SK-N-SH treated with all-trans-retinoic acid at 6 μM for 48 hours (cell line): ENCODE results near the gene SLC1A4.

Experiments used
- ATAC-seq: fragments of 200-7000 bp; cut with Tn5 transposase; 3 replicates; pipeline ENCODE4 v1.9.1; 2020; ENCODE audit warnings: mild to moderate bottlenecking, moderate library complexity
- ARNTL ChIP-seq: fragments of 450-650 bp; formaldehyde crosslinking; IDR thresholded peaks from 2 replicates; pipeline ENCODE4 v1.5.0; 2020; ENCODE audit warnings: low read depth, mild to moderate bottlenecking, moderate library complexity, borderline replicate concordance
- BACH2 ChIP-seq: fragments of 250-450 bp; sonication (Bioruptor Pico); IDR thresholded peaks from 2 replicates; pipeline ENCODE4 v1.9.0; 2021; ENCODE audit warnings: mild to moderate bottlenecking, borderline replicate concordance
- CREB5 ChIP-seq: fragments of 250-450 bp; sonication (Bioruptor Pico); IDR thresholded peaks from 2 replicates; pipeline ENCODE4 v1.5.1; 2020; ENCODE audit warnings: low read depth, mild to moderate bottlenecking, moderate library complexity
- CSDC2 ChIP-seq: fragments of 250-450 bp; sonication (Bioruptor Pico); IDR thresholded peaks from 2 replicates; pipeline ENCODE4 v1.5.0; 2020; ENCODE audit warnings: mild to moderate bottlenecking, moderate library complexity
- CSRNP3 ChIP-seq: fragments of 250-450 bp; sonication (Bioruptor Pico); IDR thresholded peaks from 2 replicates; pipeline ENCODE4 v1.5.1; 2021; ENCODE audit warnings: mild to moderate bottlenecking, moderate library complexity
- ESRRG ChIP-seq: fragments of 250-450 bp; sonication (Bioruptor Pico); IDR thresholded peaks from 2 replicates; pipeline ENCODE4 v1.6.1; 2021; ENCODE audit warnings: mild to moderate bottlenecking
- GLIS3 ChIP-seq: fragments of 250-450 bp; sonication (Bioruptor Pico); IDR thresholded peaks from 2 replicates; pipeline ENCODE4 v1.5.0; 2020; ENCODE audit warnings: mild to moderate bottlenecking, moderate library complexity
- OSR1 ChIP-seq: fragments of 250-450 bp; sonication (Bioruptor Pico); IDR thresholded peaks from 2 replicates; pipeline ENCODE4 v1.8.0; 2022; ENCODE audit warnings: moderate library complexity, mild to moderate bottlenecking, inconsistent platforms
- PATZ1 ChIP-seq: fragments of 250-450 bp; sonication (Bioruptor Pico); IDR thresholded peaks from 2 replicates; pipeline ENCODE4 v1.8.0; 2020; ENCODE audit warnings: mild to moderate bottlenecking, moderate library complexity, borderline replicate concordance
- PPARA ChIP-seq: fragments of 250-450 bp; sonication (Bioruptor Pico); IDR thresholded peaks from 2 replicates; pipeline ENCODE4 v1.5.0; 2020; ENCODE audit warnings: mild to moderate bottlenecking, borderline replicate concordance
- RARB ChIP-seq: fragments of 250-450 bp; sonication (Bioruptor Pico); IDR thresholded peaks from 2 replicates; pipeline ENCODE4 v1.8.0; 2021; ENCODE audit warnings: mild to moderate bottlenecking, moderate library complexity
- SNAI2 ChIP-seq: fragments of 250-450 bp; sonication (Bioruptor Pico); IDR thresholded peaks from 2 replicates; pipeline ENCODE4 v1.5.0; 2020; ENCODE audit warnings: mild to moderate bottlenecking, moderate library complexity
- TCF4 ChIP-seq: fragments of 250-450 bp; sonication (Bioruptor Pico); IDR thresholded peaks from 2 replicates; pipeline ENCODE4 v1.8.0; 2021; ENCODE audit warnings: mild to moderate bottlenecking, moderate library complexity, borderline replicate concordance
- TOX ChIP-seq: fragments of 250-450 bp; sonication (Bioruptor Pico); IDR thresholded peaks from 2 replicates; pipeline ENCODE4 v1.8.0; 2021; ENCODE audit warnings: mild to moderate bottlenecking, moderate library complexity, borderline replicate concordance
- TSHZ2 ChIP-seq: fragments of 250-450 bp; sonication (Bioruptor Pico); IDR thresholded peaks from 2 replicates; pipeline ENCODE4 v1.5.0; 2020; ENCODE audit warnings: mild to moderate bottlenecking, moderate library complexity
- ZC3H10 ChIP-seq: fragments of 250-450 bp; sonication (Bioruptor Pico); IDR thresholded peaks from 2 replicates; pipeline ENCODE4 v1.5.1; 2021; ENCODE audit warnings: mild to moderate bottlenecking, moderate library complexity
- ZFP3 ChIP-seq: fragments of 250-450 bp; sonication (Bioruptor Pico); IDR thresholded peaks from 2 replicates; pipeline ENCODE4 v1.5.0; 2020; ENCODE audit warnings: mild to moderate bottlenecking, moderate library complexity
- ZFP30 ChIP-seq: fragments of 450-650 bp; formaldehyde crosslinking; IDR thresholded peaks from 2 replicates; pipeline ENCODE4 v1.5.0; 2022; ENCODE audit warnings: mild to moderate bottlenecking, moderate library complexity
- ZNF565 ChIP-seq: fragments of 450-650 bp; formaldehyde crosslinking; conservative IDR thresholded peaks from 2 replicates; pipeline ENCODE4 v1.5.0; 2020; ENCODE audit warnings: low read depth, mild to moderate bottlenecking, moderate library complexity
- ZNF70 ChIP-seq: fragments of 450-650 bp; formaldehyde crosslinking; IDR thresholded peaks from 2 replicates; pipeline ENCODE4 v1.5.0; 2020; ENCODE audit warnings: mild to moderate bottlenecking, moderate library complexity
- ZNF8 ChIP-seq: fragments of 450-650 bp; formaldehyde crosslinking; IDR thresholded peaks from 2 replicates; pipeline ENCODE4 v1.5.0; 2020; ENCODE audit warnings: mild to moderate bottlenecking, moderate library complexity

The SLC1A4 gene

GRCh38 chr2:65045651-65046050 lies 56.5 kb downstream of the SLC1A4 start:
- ATAC-seq, result no peak
- TF ChIP-seq TSHZ2 (CRISPR knock-in tag) (no peak), TCF4 (CRISPR knock-in tag) (no peak), TOX (no peak), SNAI2 (CRISPR knock-in tag) (no peak), ESRRG (no peak), CSRNP3 (no peak), PATZ1 (CRISPR knock-in tag) (no peak), ZFP30 (CRISPR knock-in tag) (no peak), CREB5 (CRISPR knock-in tag) (no peak), ZC3H10 (CRISPR knock-in tag) (no peak), ARNTL (no peak)

- TF ChIP-seq TCF4 (CRISPR knock-in tag), result no peak
- TF ChIP-seq ARNTL, result no peak
- no peak for TF ChIP-seq PATZ1 (CRISPR knock-in tag)
- TF ChIP-seq ZNF8 (CRISPR knock-in tag), result no peak
- no peak for TF ChIP-seq CREB5 (CRISPR knock-in tag)
- TF ChIP-seq TSHZ2 (CRISPR knock-in tag), result no peak
- no peak for TF ChIP-seq OSR1 (CRISPR knock-in tag)
- no peak for TF ChIP-seq ZNF565 (CRISPR knock-in tag)
- TF ChIP-seq BACH2 (CRISPR knock-in tag), result no peak
- no peak for TF ChIP-seq ZFP30 (CRISPR knock-in tag)
- no peak for TF ChIP-seq CSRNP3
- TF ChIP-seq ZFP3 (CRISPR knock-in tag), result no peak
- TF ChIP-seq CSDC2 (CRISPR knock-in tag), result no peak
- no peak for TF ChIP-seq ESRRG
- TF ChIP-seq RARB (CRISPR knock-in tag), result no peak
- TF ChIP-seq TOX, result no peak
- TF ChIP-seq PPARA, result no peak
- TF ChIP-seq ZNF70 (CRISPR knock-in tag), result no peak
- TF ChIP-seq GLIS3 (CRISPR knock-in tag), result no peak
- ATAC-seq, result no peak
Observed at GRCh38 chr2:65046633-65047407, 57.6 kb downstream of the SLC1A4 start.
